Upper lobe of left lung (tissue), 6 donors: ENCODE data around the gene SND1. TPM values are rescaled to one million over a fixed set of nuclear protein-coding genes. Genes with fewer than 3 reads are reported as not detected.

Experiments
- ATAC-seq, 2 donors: fragments of 200-7000 bp; cut with Tn5 transposase; one replicate each; pipeline ENCODE4 v1.9.1; 2022; ENCODE audit warnings: mild to moderate bottlenecking in 2 of 2, moderate library complexity in 2 of 2; ENCODE audit not compliant: low FRiP score in 2 of 2
- DNase-seq, 2 donors: peaks; one replicate each; pipeline ENCODE4 v3.0.0-alpha.2; 2019 to 2020
- H3K27ac ChIP-seq, 4 donors: fragments of 200-600 bp; sonication (generic); one replicate each; pipeline ENCODE4 v1.5.1; 2016 to 2019
- H3K27me3 ChIP-seq, 4 donors: fragments of 200-600 bp; sonication (generic); one replicate each; pipeline ENCODE4 v1.5.1; 2017 to 2019
- H3K36me3 ChIP-seq, 4 donors: fragments of 200-600 bp; sonication (generic); one replicate each; pipeline ENCODE4 v1.5.1; 2016 to 2019
- H3K4me1 ChIP-seq, 4 donors: fragments of 200-600 bp; sonication (generic); one replicate each; pipeline ENCODE4 v1.5.1; 2018 to 2019
- H3K4me3 ChIP-seq, 4 donors: fragments of 200-600 bp; sonication (generic); one replicate each; pipeline ENCODE4 v1.5.1; 2017 to 2019; ENCODE audit warnings: mild to moderate bottlenecking in 2 of 4, moderate library complexity in 1 of 4
- H3K9me3 ChIP-seq, 4 donors: fragments of 200-600 bp; sonication (generic); one replicate each; pipeline ENCODE4 v1.5.1; 2018 to 2019
- EP300 ChIP-seq, 4 donors: sonication (generic); formaldehyde crosslinking; IDR thresholded peaks; one replicate each; pipeline ENCODE4 v1.5.1; 2017; ENCODE audit warnings: antibody characterized with exemption in 4 of 4, control low read depth in 2 of 4
- POLR2A ChIP-seq, 4 donors: fragments of 450-650 bp; IDR thresholded peaks; one replicate each; pipeline ENCODE4 v1.5.1; 2016 to 2017; ENCODE audit warnings: antibody characterized with exemption in 4 of 4, mild to moderate bottlenecking in 2 of 4
- POLR2AphosphoS5 ChIP-seq, 2 donors: sonication (generic); formaldehyde crosslinking; IDR thresholded peaks; one replicate each; pipeline ENCODE4 v1.5.1; 2017; ENCODE audit warnings: antibody characterized with exemption in 2 of 2
- whole genome bisulfite sequencing, 2 donors: methylation state at CpG; one replicate each; pipeline ENCODE4 v1.1.5; 2017 to 2018; 5-methylcytosine and 5-hydroxymethylcytosine counted together
- total RNA-seq, 6 donors: library from RNA; depleted of rRNA in 4 of 6; stranded (reverse); fragments of >200 nt in 4 of 6; gene quantifications; one replicate each; pipeline versions ENCODE4 v1.1.0 to v1.2.1, GENCODE V29; 2016 to 2021
- TF ChIP-seq, protein P1 (sequence below), 6 experiments: fragments of 450-650 bp in 4 of 6; fragments of 200-600 bp in 2 of 6; sonication (generic) in 2 of 6; IDR thresholded peaks; one replicate each; pipeline ENCODE4 v1.5.1; 2016 to 2019; ENCODE audit warnings: antibody characterized with exemption in 6 of 6
- donor health status: DM: no; HTN: no; CAD: no; lungs with moderate emphysema.
- donor health status: DM: no; HTN: yes; CAD: no; lungs with severe emphysema.

Gene SND1
- total RNA-seq, 6 donors from 2014 or later = 107 to 167 (median 121) TPM

DNA sequence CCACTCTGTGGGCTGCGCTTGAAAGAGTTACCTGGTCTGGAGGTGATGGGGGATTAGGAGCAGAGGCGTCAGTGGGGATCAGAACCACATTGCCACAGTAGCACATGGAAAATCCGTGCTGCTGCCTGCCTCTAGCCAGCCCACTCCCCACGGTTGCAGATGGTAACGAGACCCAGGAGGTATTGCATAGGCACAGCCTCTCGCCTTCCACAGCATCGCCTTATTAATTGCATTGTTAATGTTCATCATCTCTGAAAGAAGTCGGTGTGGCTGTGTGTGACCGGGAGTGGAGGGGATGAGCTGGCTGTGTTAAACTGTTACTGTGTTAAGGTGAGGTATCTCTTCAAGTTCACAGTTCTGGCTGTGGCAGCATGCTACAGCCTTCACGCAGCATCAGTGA lies 414.4 kb downstream of the SND1 start:
- ATAC-seq (no peak), DNase-seq (no peak)
- H3K4me3 ChIP-seq = no peak overlapping the region
- TF ChIP-seq EP300 (IDR thresholded peaks at IDR 0.05) (no peak), POLR2A (IDR thresholded peaks at IDR 0.05) (no peak), POLR2AphosphoS5 (IDR thresholded peaks at IDR 0.05) (no peak)
- TF ChIP-seq, protein P1, sequence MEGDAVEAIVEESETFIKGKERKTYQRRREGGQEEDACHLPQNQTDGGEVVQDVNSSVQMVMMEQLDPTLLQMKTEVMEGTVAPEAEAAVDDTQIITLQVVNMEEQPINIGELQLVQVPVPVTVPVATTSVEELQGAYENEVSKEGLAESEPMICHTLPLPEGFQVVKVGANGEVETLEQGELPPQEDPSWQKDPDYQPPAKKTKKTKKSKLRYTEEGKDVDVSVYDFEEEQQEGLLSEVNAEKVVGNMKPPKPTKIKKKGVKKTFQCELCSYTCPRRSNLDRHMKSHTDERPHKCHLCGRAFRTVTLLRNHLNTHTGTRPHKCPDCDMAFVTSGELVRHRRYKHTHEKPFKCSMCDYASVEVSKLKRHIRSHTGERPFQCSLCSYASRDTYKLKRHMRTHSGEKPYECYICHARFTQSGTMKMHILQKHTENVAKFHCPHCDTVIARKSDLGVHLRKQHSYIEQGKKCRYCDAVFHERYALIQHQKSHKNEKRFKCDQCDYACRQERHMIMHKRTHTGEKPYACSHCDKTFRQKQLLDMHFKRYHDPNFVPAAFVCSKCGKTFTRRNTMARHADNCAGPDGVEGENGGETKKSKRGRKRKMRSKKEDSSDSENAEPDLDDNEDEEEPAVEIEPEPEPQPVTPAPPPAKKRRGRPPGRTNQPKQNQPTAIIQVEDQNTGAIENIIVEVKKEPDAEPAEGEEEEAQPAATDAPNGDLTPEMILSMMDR (IDR thresholded peaks at IDR 0.05) = no peak
- peaks cover 0 to 10% (median 3%) of the 10 kb centered on the region in 4 donors for H3K4me1 ChIP-seq
- no peak overlapping the region for H3K27ac ChIP-seq
- no peaks in the 10 kb centered on the region for H3K9me3 ChIP-seq
- WGBS, 2 donors = 94% methylated on average over 8 to 10 of the region's 10 CpGs
- H3K27me3 ChIP-seq = no peaks in the 10 kb centered on the region
- peaks cover 0 to 8% (median 0%) of the 10 kb centered on the region in 4 donors for H3K36me3 ChIP-seq

DNA sequence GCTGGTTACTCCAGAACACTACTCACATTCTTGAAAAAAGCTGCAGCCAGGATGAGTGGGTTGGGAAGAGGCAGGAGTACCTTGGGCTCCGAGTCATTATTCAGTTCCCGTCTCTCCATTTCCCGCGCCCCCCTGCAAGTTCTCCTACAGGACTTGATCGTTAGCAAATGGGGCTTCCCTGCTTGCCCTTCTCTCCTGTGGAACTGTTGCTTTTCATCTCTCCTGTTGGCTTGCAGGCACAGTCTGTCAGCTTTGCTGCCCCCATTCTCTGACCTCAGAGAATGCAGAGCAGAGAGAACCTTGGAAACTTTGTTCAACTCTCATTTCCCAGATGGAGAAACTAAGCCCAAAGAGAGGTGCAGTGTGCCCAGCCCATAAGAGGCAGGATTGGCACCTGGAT lies 414.9 kb downstream of the SND1 start:
- peaks cover 0 to 4% (median 1%) of the 10 kb centered on the region in 4 donors for H3K36me3 ChIP-seq
- no peak for ATAC-seq
- H3K4me1 ChIP-seq = peaks cover 0 to 10% (median 3%) of the 10 kb centered on the region in 4 donors
- H3K27me3 ChIP-seq = no peaks in the 10 kb centered on the region
- 68 to 80% methylated on average over 5 of the region's 5 CpGs for WGBS, 2 donors
- no peak overlapping the region for H3K4me3 ChIP-seq
- TF ChIP-seq EP300 (IDR thresholded peaks at IDR 0.05) (no peak), POLR2AphosphoS5 (IDR thresholded peaks at IDR 0.05) (no peak), POLR2A (IDR thresholded peaks at IDR 0.05) (no peak)
- TF ChIP-seq, protein P1 (IDR thresholded peaks at IDR 0.05) = no peak
- no peak overlapping the region for H3K27ac ChIP-seq
- no peak for DNase-seq
- H3K9me3 ChIP-seq = no peaks in the 10 kb centered on the region

DNA sequence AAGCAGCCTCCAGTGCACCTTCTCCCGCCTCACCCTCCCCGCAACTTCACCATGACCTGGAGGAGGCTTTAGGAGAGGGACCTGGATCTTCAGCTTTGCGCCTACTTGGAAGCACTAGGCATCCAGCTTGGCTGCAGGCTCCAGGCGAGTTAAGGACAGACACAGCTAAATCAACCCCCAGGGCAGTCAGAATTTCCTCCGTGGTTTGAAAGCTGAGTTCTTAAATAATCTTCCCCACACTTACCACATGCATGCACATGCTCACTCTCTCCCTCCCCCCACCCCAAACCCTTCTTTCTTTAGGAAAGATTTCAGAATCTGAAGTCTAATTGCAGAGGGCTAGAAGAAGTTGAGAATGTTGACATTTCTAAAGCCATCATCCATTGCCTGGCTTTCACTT lies 416.0 kb downstream of the SND1 start:
- peaks cover 0 to 4% (median 1%) of the 10 kb centered on the region in 4 donors for H3K36me3 ChIP-seq
- peaks cover 0 to 10% (median 3%) of the 10 kb centered on the region in 4 donors for H3K4me1 ChIP-seq
- H3K9me3 ChIP-seq = no peaks in the 10 kb centered on the region
- no peak overlapping the region for H3K27ac ChIP-seq
- DNase-seq = no peak
- ATAC-seq = no peak
- no peak for TF ChIP-seq POLR2A (IDR thresholded peaks at IDR 0.05)
- TF ChIP-seq, protein P1 (IDR thresholded peaks at IDR 0.05) = no peak
- TF ChIP-seq EP300 (IDR thresholded peaks at IDR 0.05) = no peak
- no peak for TF ChIP-seq POLR2AphosphoS5 (IDR thresholded peaks at IDR 0.05)
- H3K27me3 ChIP-seq = no peaks in the 10 kb centered on the region
- 81 to 85% methylated on average over 5 of the region's 5 CpGs for WGBS, 2 donors
- no peak overlapping the region for H3K4me3 ChIP-seq

DNA sequence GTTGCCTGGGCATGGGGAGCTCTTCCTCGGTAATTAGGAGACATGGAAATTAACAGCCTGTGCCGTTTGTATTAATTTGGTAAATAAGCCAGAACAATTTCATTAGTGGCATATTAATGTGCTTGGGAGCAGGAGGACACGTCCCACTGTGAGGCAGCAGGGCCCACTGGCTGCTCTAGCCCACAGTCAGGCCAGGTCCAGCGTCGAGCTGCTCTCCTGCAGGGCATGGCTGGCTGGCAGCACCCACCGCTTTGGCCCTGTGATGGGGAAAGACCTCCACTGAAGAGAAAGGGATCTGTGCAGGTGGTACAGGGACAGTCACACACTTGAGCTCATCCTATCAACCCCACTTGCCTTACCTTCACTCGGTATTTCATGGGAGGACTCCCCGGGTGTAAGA lies 416.8 kb downstream of the SND1 start:
- 85 to 92% methylated on average over 4 to 8 of the region's 8 CpGs for WGBS, 2 donors
- ATAC-seq = no peak

More for the DNA sequence above, 416.8 kb downstream of the SND1 start:
- no peak for DNase-seq
- peaks cover 0 to 4% (median 1%) of the 10 kb centered on the region in 4 donors for H3K36me3 ChIP-seq
- H3K27ac ChIP-seq = no peak overlapping the region
- no peaks in the 10 kb centered on the region for H3K27me3 ChIP-seq
- H3K4me1 ChIP-seq = peaks cover 0 to 10% (median 3%) of the 10 kb centered on the region in 4 donors
- no peaks in the 10 kb centered on the region for H3K9me3 ChIP-seq
- TF ChIP-seq, protein P1 (IDR thresholded peaks at IDR 0.05) = no peak
- TF ChIP-seq POLR2A (IDR thresholded peaks at IDR 0.05) = no peak
- no peak for TF ChIP-seq POLR2AphosphoS5 (IDR thresholded peaks at IDR 0.05)
- TF ChIP-seq EP300 (IDR thresholded peaks at IDR 0.05) = no peak
- H3K4me3 ChIP-seq = no peak overlapping the region
